Testis (tissue), 2 donors: ENCODE results near the gene POLD3.

Experiments used
- CTCF ChIP-seq, 3 experiments: fragments of 450-650 bp in 2 of 3; fragments of 200-600 bp in 1 of 3; sonication (generic) in 1 of 3; IDR thresholded peaks; one replicate each; pipeline ENCODE4 v1.5.1; 2016 to 2019; ENCODE audit warnings: antibody characterized with exemption in 3 of 3, mild to moderate bottlenecking in 2 of 3, moderate library complexity in 1 of 3
- POLR2A ChIP-seq: fragments of 450-650 bp; IDR thresholded peaks from one replicate; pipeline ENCODE4 v1.6.1; 2017; ENCODE audit warnings: antibody characterized with exemption, mild to moderate bottlenecking, moderate library complexity

DNA sequence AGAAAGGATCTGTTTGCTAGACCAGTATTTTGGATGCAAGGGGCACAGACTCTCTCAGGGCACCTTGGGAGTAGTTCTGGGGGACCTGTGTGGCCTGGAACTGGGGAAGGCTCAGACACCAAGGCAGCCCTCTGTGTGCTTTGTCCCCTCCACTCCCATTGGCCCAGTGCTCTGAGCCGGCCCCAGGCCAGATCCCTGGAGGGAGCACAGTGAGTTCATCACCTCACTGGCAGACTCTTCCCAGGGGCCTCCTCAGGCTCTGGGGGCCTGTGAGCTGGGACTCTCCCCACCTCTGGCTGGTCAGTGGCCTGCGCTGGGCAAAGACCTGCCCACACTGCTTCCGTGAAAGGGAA, 87.1 kb downstream of the POLD3 start:
- TF ChIP-seq POLR2A (no peak), CTCF (IDR thresholded peaks at IDR 0.05) (no peak)
